SK-N-MC (cell line): ENCODE measurements around the gene SDK2.

ENCODE experiments used
- EZH2 ChIP-seq: fragments of 200-600 bp; sonication (generic); IDR thresholded peaks from one replicate; pipeline ENCODE4 v1.6.1; 2017; ENCODE audit warnings: antibody characterized with exemption
- FOXP2 ChIP-seq: optimal IDR thresholded peaks from 2 replicates; pipeline ENCODE3; 2011; ENCODE audit warnings: mild to moderate bottlenecking, moderate library complexity; ENCODE audit not compliant: insufficient read depth; ENCODE audit errors: extremely low read length, control extremely low read depth

- TF ChIP-seq EZH2 (no peak), FOXP2 (no peak)
Measured at GRCh38 chr17:73357981-73358380, 286.3 kb downstream of the SDK2 start.
